T-cell (primary cell): ENCODE data around the gene LRRC9. TPM values are rescaled to one million over a fixed set of nuclear protein-coding genes. Genes with fewer than 3 reads are reported as not detected.

Source experiments
- ATAC-seq, 4 experiments: fragments of 200-7000 bp in 3 of 4; fragments of 150-1000 bp in 1 of 4; cut with Tn5 transposase; replicated peaks in 1 of 4; 1 replicate in 3 of 4; 2 replicates in 1 of 4; pipeline ENCODE4 v1.10.0; 2021; ENCODE audit warnings: moderate library complexity in 3 of 4, mild to moderate bottlenecking in 2 of 4, moderate number of reproducible peaks in 1 of 4
- CTCF ChIA-PET, 2 donors: fragments of 300-600 bp; sonication (Branson Sonifier 250); formaldehyde crosslinking; loops; one replicate each; lab custom pipeline; 2022; ENCODE audit warnings: antibody characterized with exemption in 2 of 2; lab: Charles Lee
- POLR2A ChIA-PET, 2 donors: fragments of 300-600 bp; sonication (Branson Sonifier 250); formaldehyde crosslinking; loops; one replicate each; lab custom pipeline; 2022; ENCODE audit warnings: antibody characterized with exemption in 2 of 2; lab: Charles Lee
- DNase-seq, 35 experiments: peaks; one replicate each; pipeline versions ENCODE4 v3.0.0 to v3.0.0-alpha.2; 2013 to 2023
- H3K27ac ChIP-seq: one replicate; pipeline ENCODE4 v1.5.1; 2013; ENCODE audit warnings: low read length
- H3K27me3 ChIP-seq, 2 experiments: replicated peaks in 1 of 2; 1 replicate in 1 of 2; 2 replicates in 1 of 2; pipeline versions ENCODE4 v1.6.1 to v1.7.0; 2013; ENCODE audit warnings: low read length in 1 of 2, mixed read lengths in 1 of 2; ENCODE audit not compliant: control insufficient read depth in 2 of 2, insufficient read depth in 2 of 2; ENCODE audit errors: extremely low read depth in 1 of 2
- H3K36me3 ChIP-seq, 2 donors: 1 replicate in 1 of 2; 2 replicates in 1 of 2; pipeline versions ENCODE4 v1.6.1 to v1.7.0; 2013; ENCODE audit warnings: low read length in 1 of 2; ENCODE audit not compliant: control insufficient read depth in 2 of 2, insufficient read depth in 1 of 2; ENCODE audit errors: extremely low read depth in 1 of 2
- H3K4me1 ChIP-seq, 2 experiments: 1 replicate in 1 of 2; 2 replicates in 1 of 2; pipeline versions ENCODE4 v1.6.1 to v1.7.0; 2013; ENCODE audit warnings: low read length in 2 of 2, mixed read lengths in 1 of 2; ENCODE audit not compliant: insufficient read depth in 2 of 2, control insufficient read depth in 1 of 2; ENCODE audit errors: extremely low read depth in 1 of 2
- H3K4me3 ChIP-seq, 2 donors: 1 replicate in 1 of 2; 2 replicates in 1 of 2; pipeline versions ENCODE4 v1.5.1 to v1.7.0; 2013; ENCODE audit warnings: mild to moderate bottlenecking in 2 of 2, low read length in 1 of 2, moderate library complexity in 1 of 2; ENCODE audit not compliant: control insufficient read depth in 1 of 2; ENCODE audit errors: extremely low read depth in 1 of 2
- H3K9me3 ChIP-seq: 2 replicates; pipeline ENCODE4 v1.7.0; 2013
- H3K27ac Mint-ChIP-seq, 2 donors: one replicate each; pipeline ENCODE4 v1.8.0; 2020 to 2021; ENCODE audit warnings: mild to moderate bottlenecking in 2 of 2, mixed read lengths in 2 of 2
- H3K27me3 Mint-ChIP-seq, 2 donors: one replicate each; pipeline ENCODE4 v1.8.0; 2021 to 2022; ENCODE audit warnings: mixed read lengths in 2 of 2
- H3K36me3 Mint-ChIP-seq: one replicate; pipeline ENCODE4 v1.8.0; 2021; ENCODE audit warnings: mixed read lengths
- H3K4me1 Mint-ChIP-seq, 3 donors: one replicate each; pipeline ENCODE4 v1.8.0; 2020 to 2022; ENCODE audit warnings: mixed read lengths in 3 of 3, mild to moderate bottlenecking in 1 of 3
- H3K4me3 Mint-ChIP-seq, 3 donors: one replicate each; pipeline ENCODE4 v1.8.0; 2020 to 2022; ENCODE audit warnings: mild to moderate bottlenecking in 3 of 3, mixed read lengths in 3 of 3, moderate library complexity in 3 of 3
- H3K9me3 Mint-ChIP-seq, 3 donors: one replicate each; pipeline ENCODE4 v1.8.0; 2020 to 2022; ENCODE audit warnings: mixed read lengths in 3 of 3
- WGBS: methylation state at CpG from one replicate; pipeline ENCODE4 v1.1.5; 2013; ENCODE audit warnings: missing lambda C conversion rate; ENCODE audit not compliant: insufficient coverage; 5-methylcytosine and 5-hydroxymethylcytosine counted together
- total RNA-seq, 35 experiments: library from RNA in 6 of 35; stranded (reverse) in 6 of 35; fragments of 120-200 nt in 1 of 35; gene quantifications; one replicate each; pipeline versions ENCODE4 v1.2.1 to v1.2.4 and lab custom pipeline; 2013 to 2026

LRRC9 gene
- total RNA-seq, 5 donors from 2014 or later (not counting 1 experiment from before 2014, with no cell fraction given) = not detected

DNA sequence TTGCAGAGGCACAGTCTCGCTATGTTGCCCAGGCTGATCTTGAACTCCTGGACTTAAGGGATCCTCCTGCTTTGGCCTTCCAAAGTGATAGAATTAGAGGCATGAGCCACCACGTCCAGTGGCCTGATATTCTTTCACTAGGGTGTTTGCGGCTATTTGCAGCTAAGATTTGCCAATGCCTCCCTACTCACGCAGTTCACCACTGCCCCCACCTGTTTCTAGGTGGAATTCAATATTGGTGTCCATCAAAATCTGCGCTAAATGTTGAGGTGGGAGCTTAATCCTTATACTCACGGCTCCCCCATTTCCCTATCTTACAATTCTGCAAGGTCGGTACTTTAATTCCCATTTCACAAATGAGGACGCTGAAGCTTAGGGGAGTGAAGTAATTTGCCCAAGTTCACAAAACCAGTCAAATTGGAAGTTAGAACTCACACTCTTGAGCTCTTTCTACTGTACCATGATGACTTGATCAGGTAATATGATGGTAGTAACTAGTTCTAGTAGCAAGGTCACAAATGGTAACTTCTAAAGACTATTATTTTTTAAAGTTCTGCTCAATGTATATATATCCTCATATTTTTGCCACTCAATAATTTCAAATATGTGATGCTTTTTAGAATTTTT lies 22.1 kb upstream of the LRRC9 start:
- no peak for ATAC-seq
- no peaks in the 10 kb centered on the region for H3K4me1 Mint-ChIP-seq
- no peaks in the 10 kb centered on the region for H3K9me3 ChIP-seq
- H3K9me3 Mint-ChIP-seq = peaks cover 0 to 6% (median 0%) of the 10 kb centered on the region in 3 donors
- no peak overlapping the region for H3K27ac Mint-ChIP-seq
- no peaks in the 10 kb centered on the region for H3K36me3 ChIP-seq
- no peak overlapping the region for H3K27ac ChIP-seq
- H3K4me1 ChIP-seq = no peaks in the 10 kb centered on the region
- H3K4me3 Mint-ChIP-seq = no peak overlapping the region
- no peak for DNase-seq
- no peaks in the 10 kb centered on the region for H3K27me3 ChIP-seq
- POLR2A ChIA-PET = no interaction called here
- 43% methylated on average over 1 of the region's 8 CpGs for WGBS
- H3K27me3 Mint-ChIP-seq = peaks cover 21 to 33% of the 10 kb centered on the region in 2 donors
- CTCF ChIA-PET = interaction anchor here (0.5 to 1.1 kb wide), 2 partner anchors 265 to 1348 kb away, joined by 3 to 4 read pairs; no protein-coding TSS in a partner anchor
- H3K36me3 Mint-ChIP-seq = no peaks in the 10 kb centered on the region
- no peak overlapping the region for H3K4me3 ChIP-seq

DNA sequence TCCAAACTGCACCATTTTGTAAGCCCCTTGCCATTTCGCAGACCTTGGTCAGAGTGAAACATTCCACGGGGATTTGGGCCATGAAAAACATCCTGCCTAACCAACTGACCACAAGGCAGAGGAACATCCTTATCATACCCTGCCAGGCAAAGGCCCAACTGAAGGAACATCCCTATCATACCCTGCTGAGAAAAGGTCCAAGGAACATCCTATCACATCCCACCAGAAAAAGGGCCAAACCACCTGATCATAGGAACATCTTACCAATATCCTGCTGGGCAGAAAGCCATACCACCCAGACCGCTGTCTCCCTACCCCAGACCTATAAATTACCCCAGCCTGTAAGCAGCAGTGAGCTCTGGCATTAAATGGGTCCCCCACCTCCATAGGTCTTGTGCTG lies 19.4 kb upstream of the LRRC9 start:
- H3K4me1 Mint-ChIP-seq = no peaks in the 10 kb centered on the region
- H3K27me3 Mint-ChIP-seq = peaks cover 19 to 22% of the 10 kb centered on the region in 2 donors
- ChIA-PET POLR2A (no interaction called here), CTCF (no interaction called here)
- no peaks in the 10 kb centered on the region for H3K27me3 ChIP-seq
- no peak overlapping the region for H3K4me3 ChIP-seq
- ATAC-seq (no peak), DNase-seq (no peak)
- H3K36me3 ChIP-seq = no peaks in the 10 kb centered on the region
- no peak overlapping the region for H3K4me3 Mint-ChIP-seq
- H3K9me3 Mint-ChIP-seq = no peaks in the 10 kb centered on the region
- H3K4me1 ChIP-seq = no peaks in the 10 kb centered on the region
- WGBS = no CpG with 5 or more reads among the region's 3 CpGs
- no peak overlapping the region for H3K27ac ChIP-seq
- H3K27ac Mint-ChIP-seq = no peak overlapping the region
- H3K36me3 Mint-ChIP-seq = no peaks in the 10 kb centered on the region
- H3K9me3 ChIP-seq = no peaks in the 10 kb centered on the region

GRCh38 chr14:59904184-59904583 lies 15.8 kb upstream of the LRRC9 start:
- POLR2A ChIA-PET = no interaction called here
- no peaks in the 10 kb centered on the region for H3K27me3 ChIP-seq
- H3K4me3 Mint-ChIP-seq = no peak overlapping the region
- CTCF ChIA-PET = no interaction called here
- no peak overlapping the region for H3K27ac Mint-ChIP-seq
- no peaks in the 10 kb centered on the region for H3K36me3 Mint-ChIP-seq
- no CpG with 5 or more reads among the region's 2 CpGs for WGBS
- H3K27me3 Mint-ChIP-seq = peaks cover 6 to 14% of the 10 kb centered on the region in 2 donors
- H3K4me3 ChIP-seq = no peak overlapping the region
- no peaks in the 10 kb centered on the region for H3K36me3 ChIP-seq
- no peak for ATAC-seq
- H3K9me3 Mint-ChIP-seq = no peaks in the 10 kb centered on the region
- no peaks in the 10 kb centered on the region for H3K9me3 ChIP-seq
- no peaks in the 10 kb centered on the region for H3K4me1 Mint-ChIP-seq
- no peak overlapping the region for H3K27ac ChIP-seq
- H3K4me1 ChIP-seq = no peaks in the 10 kb centered on the region
- DNase-seq = no peak

GRCh38 chr14:59905188-59905587 lies 14.8 kb upstream of the LRRC9 start:
- H3K27me3 ChIP-seq = no peaks in the 10 kb centered on the region
- H3K36me3 Mint-ChIP-seq = no peaks in the 10 kb centered on the region
- H3K4me3 Mint-ChIP-seq = no peak overlapping the region
- H3K36me3 ChIP-seq = no peaks in the 10 kb centered on the region
- no peak overlapping the region for H3K4me3 ChIP-seq
- DNase-seq = no peak
- no peaks in the 10 kb centered on the region for H3K4me1 ChIP-seq
- H3K27ac Mint-ChIP-seq = no peak overlapping the region
- CTCF ChIA-PET = no interaction called here
- H3K27me3 Mint-ChIP-seq = peaks cover 0 to 12% of the 10 kb centered on the region in 2 donors
- no peaks in the 10 kb centered on the region for H3K4me1 Mint-ChIP-seq
- H3K9me3 Mint-ChIP-seq = no peaks in the 10 kb centered on the region
- ATAC-seq = no peak
- H3K9me3 ChIP-seq = no peaks in the 10 kb centered on the region
- no peak overlapping the region for H3K27ac ChIP-seq
- 56% methylated on average over 2 of the region's 2 CpGs for WGBS
- POLR2A ChIA-PET = interaction anchor here in 1 of 2 donors (0.5 kb wide), 1 partner anchor 316 kb away, joined by 5 read pairs; no protein-coding TSS in a partner anchor

- Mint-ChIP-seq H3K4me1 (no peaks in the 10 kb centered on the region), H3K27ac (no peak overlapping the region), H3K9me3 (no peaks in the 10 kb centered on the region), H3K36me3 (no peaks in the 10 kb centered on the region), H3K4me3 (no peak overlapping the region), H3K27me3 (peaks cover 24 to 33% of the 10 kb centered on the region in 2 donors)
- H3K27me3 ChIP-seq = no peaks in the 10 kb centered on the region
- ChIA-PET CTCF (no interaction called here), POLR2A (no interaction called here)
- ATAC-seq = no peak
- WGBS = 75% methylated on average over 2 of the region's 2 CpGs
- DNase-seq = no peak
- H3K27ac ChIP-seq = no peak overlapping the region
- no peaks in the 10 kb centered on the region for H3K4me1 ChIP-seq
- no peaks in the 10 kb centered on the region for H3K9me3 ChIP-seq
- no peak overlapping the region for H3K4me3 ChIP-seq
- H3K36me3 ChIP-seq = no peaks in the 10 kb centered on the region
Measured at GRCh38 chr14:59912443-59912842, 7.5 kb upstream of the LRRC9 start.

GRCh38 chr14:59913187-59913586 lies 6.8 kb upstream of the LRRC9 start:
- H3K36me3 Mint-ChIP-seq = no peaks in the 10 kb centered on the region
- H3K27ac ChIP-seq = no peak overlapping the region
- POLR2A ChIA-PET = no interaction called here
- ATAC-seq = no peak
- no peak overlapping the region for H3K4me3 ChIP-seq
- H3K27ac Mint-ChIP-seq = no peak overlapping the region
- no peaks in the 10 kb centered on the region for H3K4me1 ChIP-seq
- no peaks in the 10 kb centered on the region for H3K27me3 ChIP-seq
- H3K4me3 Mint-ChIP-seq = no peak overlapping the region
- no peak for DNase-seq
- peaks cover 25 to 31% of the 10 kb centered on the region in 2 donors for H3K27me3 Mint-ChIP-seq
- no peaks in the 10 kb centered on the region for H3K36me3 ChIP-seq
- WGBS = no CpG with 5 or more reads among the region's 1 CpG
- H3K4me1 Mint-ChIP-seq = no peaks in the 10 kb centered on the region
- no peaks in the 10 kb centered on the region for H3K9me3 Mint-ChIP-seq
- H3K9me3 ChIP-seq = no peaks in the 10 kb centered on the region
- CTCF ChIA-PET = no interaction called here
